ENCODE results near the gene VENTX. TPM values are rescaled to one million over a fixed set of nuclear protein-coding genes. Genes with fewer than 3 reads are reported as not detected.

The VENTX gene
- total RNA-seq, 1 experiment from 2014 or later = not detected

GRCh38 chr10:133217800-133218589, 19.7 kb upstream of the VENTX start:
- no TSS peak for BruUV-seq (replicated peaks)
- TF ChIP-seq POLR2AphosphoS5 (IDR thresholded peaks at IDR 0.05; ENCODE audit: low read depth, low read length) = no peak
- TF ChIP-seq, protein P1, sequence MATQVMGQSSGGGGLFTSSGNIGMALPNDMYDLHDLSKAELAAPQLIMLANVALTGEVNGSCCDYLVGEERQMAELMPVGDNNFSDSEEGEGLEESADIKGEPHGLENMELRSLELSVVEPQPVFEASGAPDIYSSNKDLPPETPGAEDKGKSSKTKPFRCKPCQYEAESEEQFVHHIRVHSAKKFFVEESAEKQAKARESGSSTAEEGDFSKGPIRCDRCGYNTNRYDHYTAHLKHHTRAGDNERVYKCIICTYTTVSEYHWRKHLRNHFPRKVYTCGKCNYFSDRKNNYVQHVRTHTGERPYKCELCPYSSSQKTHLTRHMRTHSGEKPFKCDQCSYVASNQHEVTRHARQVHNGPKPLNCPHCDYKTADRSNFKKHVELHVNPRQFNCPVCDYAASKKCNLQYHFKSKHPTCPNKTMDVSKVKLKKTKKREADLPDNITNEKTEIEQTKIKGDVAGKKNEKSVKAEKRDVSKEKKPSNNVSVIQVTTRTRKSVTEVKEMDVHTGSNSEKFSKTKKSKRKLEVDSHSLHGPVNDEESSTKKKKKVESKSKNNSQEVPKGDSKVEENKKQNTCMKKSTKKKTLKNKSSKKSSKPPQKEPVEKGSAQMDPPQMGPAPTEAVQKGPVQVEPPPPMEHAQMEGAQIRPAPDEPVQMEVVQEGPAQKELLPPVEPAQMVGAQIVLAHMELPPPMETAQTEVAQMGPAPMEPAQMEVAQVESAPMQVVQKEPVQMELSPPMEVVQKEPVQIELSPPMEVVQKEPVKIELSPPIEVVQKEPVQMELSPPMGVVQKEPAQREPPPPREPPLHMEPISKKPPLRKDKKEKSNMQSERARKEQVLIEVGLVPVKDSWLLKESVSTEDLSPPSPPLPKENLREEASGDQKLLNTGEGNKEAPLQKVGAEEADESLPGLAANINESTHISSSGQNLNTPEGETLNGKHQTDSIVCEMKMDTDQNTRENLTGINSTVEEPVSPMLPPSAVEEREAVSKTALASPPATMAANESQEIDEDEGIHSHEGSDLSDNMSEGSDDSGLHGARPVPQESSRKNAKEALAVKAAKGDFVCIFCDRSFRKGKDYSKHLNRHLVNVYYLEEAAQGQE (IDR thresholded peaks at IDR 0.05; ENCODE audit: insufficient read depth in 1 of 2, low read depth in 2 of 2, low read length in 1 of 2) = no peak
- TF ChIP-seq TCF7L2 (IDR thresholded peaks at IDR 0.05; ENCODE audit: low read depth, low read length) = no peak
- TF ChIP-seq, protein P2, sequence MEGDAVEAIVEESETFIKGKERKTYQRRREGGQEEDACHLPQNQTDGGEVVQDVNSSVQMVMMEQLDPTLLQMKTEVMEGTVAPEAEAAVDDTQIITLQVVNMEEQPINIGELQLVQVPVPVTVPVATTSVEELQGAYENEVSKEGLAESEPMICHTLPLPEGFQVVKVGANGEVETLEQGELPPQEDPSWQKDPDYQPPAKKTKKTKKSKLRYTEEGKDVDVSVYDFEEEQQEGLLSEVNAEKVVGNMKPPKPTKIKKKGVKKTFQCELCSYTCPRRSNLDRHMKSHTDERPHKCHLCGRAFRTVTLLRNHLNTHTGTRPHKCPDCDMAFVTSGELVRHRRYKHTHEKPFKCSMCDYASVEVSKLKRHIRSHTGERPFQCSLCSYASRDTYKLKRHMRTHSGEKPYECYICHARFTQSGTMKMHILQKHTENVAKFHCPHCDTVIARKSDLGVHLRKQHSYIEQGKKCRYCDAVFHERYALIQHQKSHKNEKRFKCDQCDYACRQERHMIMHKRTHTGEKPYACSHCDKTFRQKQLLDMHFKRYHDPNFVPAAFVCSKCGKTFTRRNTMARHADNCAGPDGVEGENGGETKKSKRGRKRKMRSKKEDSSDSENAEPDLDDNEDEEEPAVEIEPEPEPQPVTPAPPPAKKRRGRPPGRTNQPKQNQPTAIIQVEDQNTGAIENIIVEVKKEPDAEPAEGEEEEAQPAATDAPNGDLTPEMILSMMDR (IDR thresholded peaks at IDR 0.05) = no peak
- no peak for TF ChIP-seq SIN3A (IDR thresholded peaks at IDR 0.05; ENCODE audit: borderline replicate concordance, insufficient read depth, low read depth, low read length)
- no peaks in the 10 kb centered on the region for H3K4me1 ChIP-seq (ENCODE audit: control insufficient read depth, insufficient read depth, low read length)
- in situ Hi-C loops (cut with HindIII; ENCODE audit: low pct_unique_long_range_greater_than_20kb, low sequenced_read_pairs) = no loop called here
- no peaks in the 10 kb centered on the region for H3K27me3 ChIP-seq (ENCODE audit: control insufficient read depth, insufficient read depth, low read length)
- H3K36me3 ChIP-seq (ENCODE audit: control insufficient read depth, insufficient read depth, low read length) = no peaks in the 10 kb centered on the region
- intact Hi-C loops (cut with micrococcal nuclease; ENCODE audit: unreplicated experiment) = no loop called here
- H3K27ac ChIP-seq (ENCODE audit: low read length) = no peak overlapping the region
- no peak for DNase-seq (ENCODE audit: low read depth, low spot score)
- no peak for ATAC-seq
- no peak overlapping the region for H3K4me3 ChIP-seq (ENCODE audit: low read depth in 2 of 2, low read length in 2 of 2)
- no peaks in the 10 kb centered on the region for H3K9me3 ChIP-seq (ENCODE audit: control insufficient read depth, insufficient read depth, low read depth, low read length)
- CTCF ChIA-PET = no interaction called here
- POLR2A ChIA-PET = interaction anchor here (0.6 kb wide), 1 partner anchor 47 kb away, joined by 10 read pairs; no protein-coding TSS in a partner anchor

DNA sequence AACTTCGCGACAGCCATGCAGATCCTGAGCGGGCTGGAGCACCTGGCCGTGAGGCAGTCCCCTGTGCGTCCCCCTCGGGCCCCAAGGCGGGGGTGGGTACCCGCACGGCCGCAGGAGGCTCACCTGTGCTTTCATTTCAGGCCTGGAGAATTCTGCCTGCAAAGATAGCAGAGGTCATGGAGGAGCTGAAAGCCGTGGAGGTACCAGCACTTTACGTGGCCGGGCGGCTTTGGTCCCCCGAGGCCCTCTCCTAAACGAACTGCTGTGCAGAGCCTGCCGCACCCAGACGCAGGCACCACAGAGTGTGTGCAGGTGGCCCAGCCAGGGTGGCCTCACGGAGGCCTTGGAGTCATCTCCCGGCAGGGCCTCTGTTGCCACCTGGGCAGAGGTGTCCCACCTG, 18.8 kb upstream of the VENTX start:
- Histone ChIP-seq H3K27ac (ENCODE audit: low read length) (no peak overlapping the region), H3K4me1 (ENCODE audit: control insufficient read depth, insufficient read depth, low read length) (no peaks in the 10 kb centered on the region), H3K36me3 (ENCODE audit: control insufficient read depth, insufficient read depth, low read length) (no peaks in the 10 kb centered on the region), H3K9me3 (ENCODE audit: control insufficient read depth, insufficient read depth, low read depth, low read length) (no peaks in the 10 kb centered on the region), H3K4me3 (ENCODE audit: low read depth in 2 of 2, low read length in 2 of 2) (no peak overlapping the region), H3K27me3 (ENCODE audit: control insufficient read depth, insufficient read depth, low read length) (no peaks in the 10 kb centered on the region)
- BruUV-seq (replicated peaks) = no TSS peak
- ATAC-seq (no peak), DNase-seq (ENCODE audit: low read depth, low spot score) (no peak)
- intact Hi-C loops (cut with micrococcal nuclease; ENCODE audit: unreplicated experiment) = no loop called here
- POLR2A ChIA-PET = no interaction called here
- CTCF ChIA-PET = no interaction called here
- TF ChIP-seq, protein P1 (IDR thresholded peaks at IDR 0.05; ENCODE audit: insufficient read depth in 1 of 2, low read depth in 2 of 2, low read length in 1 of 2) = no peak
- TF ChIP-seq, protein P2 (IDR thresholded peaks at IDR 0.05) = no peak
- TF ChIP-seq TCF7L2 (IDR thresholded peaks at IDR 0.05; ENCODE audit: low read depth, low read length) = no peak
- TF ChIP-seq POLR2AphosphoS5 (IDR thresholded peaks at IDR 0.05; ENCODE audit: low read depth, low read length) = no peak
- no peak for TF ChIP-seq SIN3A (IDR thresholded peaks at IDR 0.05; ENCODE audit: borderline replicate concordance, insufficient read depth, low read depth, low read length)
- in situ Hi-C loops (cut with HindIII; ENCODE audit: low pct_unique_long_range_greater_than_20kb, low sequenced_read_pairs) = no loop called here

Data from Panc1 (cell line).